Gastrocnemius medialis (tissue), 4 donors: Measurements from ENCODE around the gene C2orf15. TPM values are rescaled to one million over a fixed set of nuclear protein-coding genes. Genes with fewer than 3 reads are reported as not detected.
"Not testable (repeated sequence)": the region's sequence is repeated elsewhere in the genome, so short reads cannot be mapped to it uniquely, and the experiment has no call there.

Source experiments
- ATAC-seq, 2 donors: fragments of 150-250 bp; one replicate each; pipeline ENCODE4 v1.9.1; 2016
- DNase-seq, 2 donors: peaks; one replicate each; pipeline ENCODE4 v3.0.0-alpha.2; 2019
- H3K27ac ChIP-seq, 4 donors: fragments of 200-600 bp; sonication (generic); 1 replicate in 1 of 4; 2 replicates in 3 of 4; pipeline ENCODE4 v1.5.1; 2016 to 2018; ENCODE audit warnings: mild to moderate bottlenecking in 2 of 4, moderate library complexity in 1 of 4
- H3K27me3 ChIP-seq, 3 donors: fragments of 200-600 bp; sonication (generic) in 2 of 3; 1 replicate in 1 of 3; 2 replicates in 2 of 3; pipeline versions ENCODE4 v1.5.1 to v1.6.0; 2016 to 2019; ENCODE audit warnings: mild to moderate bottlenecking in 1 of 3, moderate library complexity in 1 of 3
- H3K36me3 ChIP-seq, 2 donors: fragments of 200-600 bp; sonication (generic) in 1 of 2; one replicate each; pipeline ENCODE4 v1.5.1; 2017 to 2018
- H3K4me1 ChIP-seq, 2 donors: fragments of 200-600 bp; sonication (generic) in 1 of 2; one replicate each; pipeline ENCODE4 v1.5.1; 2016 to 2017; ENCODE audit warnings: mild to moderate bottlenecking in 2 of 2
- H3K4me3 ChIP-seq, 4 donors: fragments of 200-600 bp; sonication (generic) in 3 of 4; 1 replicate in 1 of 4; 2 replicates in 3 of 4; pipeline ENCODE4 v1.5.1; 2016 to 2019; ENCODE audit warnings: mild to moderate bottlenecking in 2 of 4
- H3K9me3 ChIP-seq, 3 donors: fragments of 200-600 bp; sonication (generic) in 2 of 3; 1 replicate in 1 of 3; 2 replicates in 2 of 3; pipeline ENCODE4 v1.5.1; 2016 to 2019
- CTCF ChIP-seq, 5 experiments: fragments of 450-650 bp in 3 of 5; fragments of 200-600 bp in 2 of 5; sonication (generic) in 2 of 5; IDR thresholded peaks in 4 of 5; conservative IDR thresholded peaks in 1 of 5; 1 replicate in 4 of 5; 2 replicates in 1 of 5; pipeline ENCODE4 v1.5.1; 2016 to 2019; ENCODE audit warnings: antibody characterized with exemption in 5 of 5, mild to moderate bottlenecking in 3 of 5, moderate library complexity in 3 of 5
- POLR2A ChIP-seq, 2 donors: fragments of 450-650 bp; IDR thresholded peaks; one replicate each; pipeline ENCODE4 v1.6.1; 2017; ENCODE audit warnings: antibody characterized with exemption in 2 of 2, mild to moderate bottlenecking in 2 of 2, moderate library complexity in 2 of 2
- in situ Hi-C, 4 donors: fragments of 200-750 bp; cut with MboI; loops; one replicate each; pipeline versions ENCODE4 v1.15.0 to v1.8.0; 2017; ENCODE audit warnings: low sequenced_read_pairs in 4 of 4
- intact Hi-C: fragments of 100-400 bp; cut with DNase I; formaldehyde crosslinking; loops from one replicate; pipeline ENCODE4 v1.15.1; 2023; ENCODE audit warnings: low total_unique reads
- total RNA-seq, 4 donors: library from RNA; depleted of rRNA; stranded (reverse); fragments of >200 nt; gene quantifications; one replicate each; pipeline versions ENCODE4 v1.1.0 to v1.2.3, GENCODE V29; 2016

The C2orf15 gene
- total RNA-seq, 4 donors from 2014 or later: not detected

- TF ChIP-seq POLR2A (IDR thresholded peaks at IDR 0.05): no peak
- TF ChIP-seq CTCF (IDR thresholded peaks at IDR 0.05 in 4 of 5, conservative IDR thresholded peaks at IDR 0.05 in 1 of 5): no peak
Measured at GRCh38 chr2:99106913-99107312, 34.6 kb upstream of the C2orf15 start.

GRCh38 chr2:99111236-99111635, 30.3 kb upstream of the C2orf15 start:
- Histone ChIP-seq H3K36me3 (no peaks in the 10 kb centered on the region), H3K4me3 (no peak overlapping the region), H3K4me1 (no peaks in the 10 kb centered on the region), H3K27me3 (no peaks in the 10 kb centered on the region), H3K9me3 (no peaks in the 10 kb centered on the region), H3K27ac (no peak overlapping the region)
- in situ Hi-C loops: no loop called here
- intact Hi-C loops: no loop called here
- TF ChIP-seq POLR2A (IDR thresholded peaks at IDR 0.05): no peak
- no peak for TF ChIP-seq CTCF (IDR thresholded peaks at IDR 0.05 in 4 of 5, conservative IDR thresholded peaks at IDR 0.05 in 1 of 5)
- ATAC-seq (no peak), DNase-seq (no peak)

More at GRCh38 chr2:99106913-99107312, 34.6 kb upstream of the C2orf15 start:
- DNase-seq: no peak
- Histone ChIP-seq H3K4me1 (no peaks in the 10 kb centered on the region), H3K36me3 (no peaks in the 10 kb centered on the region), H3K9me3 (no peaks in the 10 kb centered on the region), H3K4me3 (no peak overlapping the region), H3K27me3 (no peaks in the 10 kb centered on the region), H3K27ac (no peak overlapping the region)
- in situ Hi-C loops: no loop called here
- intact Hi-C loops: no loop called here
- ATAC-seq: no peak

- TF ChIP-seq CTCF (IDR thresholded peaks at IDR 0.05 in 4 of 5, conservative IDR thresholded peaks at IDR 0.05 in 1 of 5): no peak
- no peak for TF ChIP-seq POLR2A (IDR thresholded peaks at IDR 0.05)
- no peaks in the 10 kb centered on the region for H3K9me3 ChIP-seq
- no peak for DNase-seq
- H3K4me1 ChIP-seq: no peaks in the 10 kb centered on the region
- H3K27me3 ChIP-seq: no peaks in the 10 kb centered on the region
- in situ Hi-C loops: no loop called here
- no peak for ATAC-seq
- intact Hi-C loops: no loop called here
- no peak overlapping the region for H3K27ac ChIP-seq
- H3K4me3 ChIP-seq: no peak overlapping the region
- no peaks in the 10 kb centered on the region for H3K36me3 ChIP-seq
Measured at GRCh38 chr2:99111945-99112344, 29.6 kb upstream of the C2orf15 start.

- TF ChIP-seq POLR2A (IDR thresholded peaks at IDR 0.05) (no peak), CTCF (IDR thresholded peaks at IDR 0.05 in 4 of 5, conservative IDR thresholded peaks at IDR 0.05 in 1 of 5) (no peak)
- Histone ChIP-seq H3K4me3 (no peak overlapping the region), H3K9me3 (no peaks in the 10 kb centered on the region), H3K27ac (no peak overlapping the region), H3K4me1 (no peaks in the 10 kb centered on the region), H3K27me3 (no peaks in the 10 kb centered on the region), H3K36me3 (no peaks in the 10 kb centered on the region)
- in situ Hi-C loops (no loop called here), intact Hi-C loops (no loop called here)
- ATAC-seq: no peak
- DNase-seq: no peak
Measured at GRCh38 chr2:99112617-99113016, 28.9 kb upstream of the C2orf15 start.

GRCh38 chr2:99127981-99128380, 13.5 kb upstream of the C2orf15 start:
- no peak for DNase-seq
- intact Hi-C loops: no loop called here
- H3K4me3 ChIP-seq: no peak overlapping the region
- in situ Hi-C loops: no loop called here
- no peaks in the 10 kb centered on the region for H3K36me3 ChIP-seq
- H3K9me3 ChIP-seq: peaks cover 0 to 5% (median 2%) of the 10 kb centered on the region in 3 donors
- TF ChIP-seq POLR2A (IDR thresholded peaks at IDR 0.05): no peak
- TF ChIP-seq CTCF (IDR thresholded peaks at IDR 0.05 in 4 of 5, conservative IDR thresholded peaks at IDR 0.05 in 1 of 5): no peak
- no peaks in the 10 kb centered on the region for H3K27me3 ChIP-seq
- H3K27ac ChIP-seq: no peak overlapping the region
- H3K4me1 ChIP-seq: no peaks in the 10 kb centered on the region
- no peak for ATAC-seq

GRCh38 chr2:99135044-99135556, 6.4 kb upstream of the C2orf15 start:
- H3K36me3 ChIP-seq, intact Hi-C loops, in situ Hi-C loops, DNase-seq, H3K4me3 ChIP-seq, ATAC-seq, H3K27me3 ChIP-seq, H3K4me1 ChIP-seq, H3K9me3 ChIP-seq, H3K27ac ChIP-seq: not testable (repeated sequence)
